H7 (cell line): ENCODE data around the gene ZNHIT2. TPM values are rescaled to one million over a fixed set of nuclear protein-coding genes. Genes with fewer than 3 reads are reported as not detected.
"Not testable (repeated sequence)": the region's sequence is repeated elsewhere in the genome, so short reads cannot be mapped to it uniquely, and the experiment has no call there.

Experiments used
- DNase-seq: peaks from one replicate; pipeline ENCODE4 v3.0.0; 2012
- H3K27me3 ChIP-seq: 2 replicates; pipeline ENCODE4 v1.6.0; 2011; ENCODE audit warnings: mild to moderate bottlenecking, low read length; ENCODE audit not compliant: control insufficient read depth, insufficient read depth
- H3K36me3 ChIP-seq: replicated peaks from 2 replicates; pipeline ENCODE4 v1.5.1; 2011; ENCODE audit warnings: low read length; ENCODE audit not compliant: control insufficient read depth, insufficient read depth
- H3K4me3 ChIP-seq: 2 replicates; pipeline ENCODE4 v1.5.1; 2011; ENCODE audit warnings: low read depth, mild to moderate bottlenecking, control low read depth, low read length, moderate library complexity; ENCODE audit not compliant: insufficient read depth
- total RNA-seq: library from RNA; depleted of rRNA; stranded (reverse); fragments of >200 nt; shearing (Covaris generic); gene quantifications from 2 replicates; pipeline ENCODE4 v1.2.3, GENCODE V29; 2014; rRNA removed

The ZNHIT2 gene
- 14.1 and 22.5 TPM in 2 replicates for total RNA-seq

DNA sequence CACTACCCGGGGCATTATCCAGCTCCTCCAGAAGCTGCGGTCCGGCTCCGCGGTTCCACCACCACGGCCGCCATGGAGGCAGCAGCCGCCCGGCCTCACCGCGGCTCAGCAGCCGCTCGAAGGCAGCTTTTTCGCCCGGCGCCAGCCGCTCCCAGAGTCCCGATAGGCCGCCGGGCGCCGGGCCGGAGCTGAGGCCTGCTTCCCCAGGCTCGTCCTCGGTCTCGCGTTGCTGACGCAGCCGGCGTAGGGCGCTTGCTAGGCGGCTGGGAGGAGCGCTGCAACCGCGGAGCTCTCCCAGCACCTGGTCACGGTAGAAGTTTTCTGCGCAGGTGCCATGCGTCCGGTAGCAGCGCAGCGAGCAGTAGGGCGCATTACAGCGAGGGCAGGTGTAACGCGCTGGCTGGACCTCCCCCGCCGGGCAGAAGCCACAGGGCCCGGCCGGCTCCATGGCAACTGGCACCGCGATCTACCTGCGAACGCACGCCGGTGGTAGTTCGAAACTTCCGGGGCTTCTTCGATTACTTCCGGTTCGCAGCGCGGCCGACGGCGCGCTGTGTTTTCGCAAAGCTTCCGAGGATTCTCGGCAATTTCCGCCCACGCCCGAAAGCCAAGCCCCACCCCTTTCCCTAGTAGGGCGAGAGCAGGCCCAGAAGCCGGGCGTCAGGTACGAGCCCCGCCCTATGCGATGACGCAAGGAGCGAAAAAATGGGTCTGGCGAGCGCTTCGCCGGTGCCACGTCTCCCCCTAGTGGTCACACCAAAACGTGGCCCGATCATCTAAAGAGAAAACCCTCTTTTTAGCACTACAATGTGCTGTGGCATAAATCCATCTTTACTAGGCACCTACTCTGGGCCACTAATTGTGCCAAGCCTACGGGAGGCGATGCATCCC lies at the start of gene ZNHIT2:
ZNHIT2 (minus strand) TSS at position 496 of the 891 bp plus-strand sequence; CDS start at position 448, 48 bp downstream.
- Histone ChIP-seq H3K27me3 (no peaks in the 10 kb centered on the region), H3K36me3 (peaks cover 23% of the 10 kb centered on the region), H3K4me3 (peak within 1 kb of the TSS; percentile 92)
- peak; percentile 97 for DNase-seq

DNA sequence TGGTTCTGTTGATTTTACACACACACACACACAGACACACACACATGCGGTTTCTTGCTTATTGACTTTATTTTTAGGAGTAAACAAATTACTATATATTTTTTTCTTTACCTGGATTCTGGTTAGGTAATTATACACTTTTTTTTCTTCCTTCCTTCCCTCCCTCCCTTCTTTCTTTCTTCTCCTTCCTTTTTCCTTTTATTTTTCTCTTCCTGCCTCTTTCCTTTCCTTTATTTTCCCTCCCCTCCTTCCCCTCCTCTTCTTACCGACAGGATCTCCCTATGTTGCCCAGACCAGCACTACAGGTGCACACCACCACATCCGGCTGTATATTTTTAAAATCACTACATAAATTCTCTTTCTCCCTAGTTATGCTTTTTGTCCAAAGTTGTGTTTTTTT lies 49.4 kb upstream of the ZNHIT2 start:
- no peaks in the 10 kb centered on the region for H3K27me3 ChIP-seq
- no peaks in the 10 kb centered on the region for H3K36me3 ChIP-seq
- DNase-seq: no peak
- H3K4me3 ChIP-seq: no peak overlapping the region

DNA sequence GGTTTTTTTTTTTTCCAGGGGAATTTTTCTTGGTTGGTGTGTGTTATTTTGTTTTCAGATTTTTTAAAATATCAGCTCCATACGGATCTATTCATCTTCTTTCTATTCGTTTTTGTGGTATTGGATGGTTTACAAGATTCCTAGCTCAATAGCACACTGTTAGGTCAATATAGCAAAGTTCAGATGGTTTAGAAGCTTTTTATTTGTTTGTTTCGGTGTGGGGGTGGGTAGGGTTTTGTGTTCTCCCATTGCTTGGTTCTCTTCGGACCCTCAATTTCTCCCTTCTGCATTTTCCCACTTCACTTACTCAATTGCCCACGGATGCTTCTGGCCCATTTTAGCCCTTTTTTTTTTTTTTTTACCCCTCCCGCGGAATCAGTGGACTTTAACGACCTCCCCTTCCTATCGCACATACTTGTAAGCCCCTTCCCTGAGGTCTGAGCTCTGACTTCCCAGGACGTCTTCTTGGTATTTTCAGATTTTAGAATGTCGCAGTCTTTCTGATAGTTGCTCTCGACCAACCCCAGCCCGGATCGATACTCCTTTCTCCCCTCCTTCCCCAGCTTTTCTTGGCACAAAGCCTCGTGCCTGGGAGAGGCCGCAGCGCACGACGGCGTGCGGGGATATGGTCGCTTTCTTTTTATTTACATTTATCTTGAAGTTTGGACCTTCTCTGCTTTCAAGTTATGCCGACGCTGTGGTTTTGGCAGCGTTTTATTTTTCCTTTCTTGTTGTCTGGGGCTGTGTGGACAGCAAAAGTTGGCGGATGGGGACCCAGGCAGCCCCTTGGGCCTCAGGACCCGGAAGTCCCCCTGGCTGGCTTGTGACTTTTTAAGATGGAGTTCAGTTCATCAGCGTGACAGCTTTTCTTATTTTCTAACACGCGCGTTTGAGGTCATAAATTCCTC lies 48.2 kb upstream of the ZNHIT2 start:
- no peaks in the 10 kb centered on the region for H3K27me3 ChIP-seq
- H3K36me3 ChIP-seq: no peaks in the 10 kb centered on the region
- H3K4me3 ChIP-seq: no peak overlapping the region
- DNase-seq: peak; percentile 42

DNA sequence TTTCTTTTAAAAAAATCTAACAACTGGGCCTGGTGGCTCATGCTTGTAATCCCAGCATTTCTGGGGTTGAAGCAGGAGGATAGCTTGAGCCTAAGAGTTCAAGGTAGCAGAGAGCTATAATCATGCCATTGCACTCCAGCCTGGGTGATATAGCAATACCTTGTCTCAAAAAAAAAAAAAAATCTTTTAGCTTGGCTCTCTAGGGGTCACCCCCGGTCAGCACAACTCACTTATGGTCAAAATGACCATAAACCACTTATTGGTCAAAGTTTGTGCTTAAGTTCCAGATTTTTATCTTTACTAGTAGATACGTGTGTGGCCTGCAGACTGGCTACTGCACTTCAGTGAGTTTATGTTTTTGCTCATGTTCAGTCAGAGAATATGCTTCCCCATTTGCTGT lies 46.2 kb upstream of the ZNHIT2 start:
- Histone ChIP-seq H3K36me3 (no peaks in the 10 kb centered on the region), H3K4me3 (no peak overlapping the region), H3K27me3 (no peaks in the 10 kb centered on the region)
- DNase-seq: no peak

DNA sequence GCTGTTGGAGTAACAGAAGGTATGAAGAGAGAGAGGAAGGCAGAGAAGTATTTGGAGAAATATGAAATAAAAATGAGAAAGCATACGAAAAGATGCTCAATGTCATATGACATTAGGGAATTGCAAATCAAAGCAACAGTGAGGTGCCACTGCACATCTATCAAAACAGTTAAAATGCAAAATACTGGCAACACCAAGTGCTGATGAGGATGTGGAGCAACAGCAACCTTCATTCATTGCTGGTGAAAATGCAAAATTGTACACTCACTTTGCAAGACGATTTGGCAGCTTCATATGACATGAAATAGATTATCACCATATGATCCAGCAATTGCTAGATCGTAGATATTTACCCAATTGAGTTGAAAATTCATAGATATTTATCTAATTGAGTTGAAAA lies 43.1 kb upstream of the ZNHIT2 start:
- no peak overlapping the region for H3K4me3 ChIP-seq
- H3K36me3 ChIP-seq: no peaks in the 10 kb centered on the region
- H3K27me3 ChIP-seq: no peaks in the 10 kb centered on the region
- DNase-seq: no peak

DNA sequence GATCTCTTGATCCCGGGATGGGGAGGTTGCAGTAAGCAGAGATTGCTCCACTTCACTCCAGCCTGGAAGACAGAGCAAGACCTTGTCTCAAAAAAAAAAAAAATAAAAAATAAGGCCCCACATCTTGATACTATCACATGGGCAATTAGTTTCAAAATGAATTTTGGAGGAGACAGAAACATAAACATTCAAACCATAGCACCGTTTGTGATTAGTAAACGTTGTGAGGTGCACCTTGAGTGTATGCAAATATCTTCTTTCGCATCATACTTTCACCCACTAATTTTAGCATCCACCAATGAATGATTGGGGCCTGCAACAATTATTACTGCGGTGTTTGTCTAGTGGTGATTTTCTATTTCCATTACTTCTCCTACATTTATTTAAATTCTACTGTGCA lies 41.5 kb upstream of the ZNHIT2 start:
- no peaks in the 10 kb centered on the region for H3K27me3 ChIP-seq
- H3K4me3 ChIP-seq: no peak overlapping the region
- DNase-seq: no peak
- H3K36me3 ChIP-seq: no peaks in the 10 kb centered on the region

DNA sequence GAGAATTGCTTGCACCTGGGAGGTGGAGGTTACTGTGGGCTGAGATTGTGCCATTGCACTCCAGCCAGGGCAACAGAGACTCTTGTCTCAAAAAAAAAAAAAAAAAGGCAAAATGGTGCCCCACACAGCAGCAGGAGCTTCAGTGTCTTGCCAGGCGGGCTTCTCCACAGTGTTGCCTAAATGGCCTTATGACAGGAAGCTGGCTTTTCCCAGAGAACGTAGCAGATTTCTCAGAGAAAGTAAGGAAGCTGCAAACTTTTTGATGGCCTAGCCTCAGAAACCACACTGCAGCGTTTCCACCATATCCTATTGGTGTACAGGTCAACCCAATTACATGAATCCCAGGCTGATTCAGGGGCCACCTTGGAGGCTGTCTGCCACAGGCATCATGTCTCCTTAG lies 39.8 kb upstream of the ZNHIT2 start:
- Histone ChIP-seq H3K4me3 (no peak overlapping the region), H3K36me3 (no peaks in the 10 kb centered on the region), H3K27me3 (no peaks in the 10 kb centered on the region)
- DNase-seq: no peak

DNA sequence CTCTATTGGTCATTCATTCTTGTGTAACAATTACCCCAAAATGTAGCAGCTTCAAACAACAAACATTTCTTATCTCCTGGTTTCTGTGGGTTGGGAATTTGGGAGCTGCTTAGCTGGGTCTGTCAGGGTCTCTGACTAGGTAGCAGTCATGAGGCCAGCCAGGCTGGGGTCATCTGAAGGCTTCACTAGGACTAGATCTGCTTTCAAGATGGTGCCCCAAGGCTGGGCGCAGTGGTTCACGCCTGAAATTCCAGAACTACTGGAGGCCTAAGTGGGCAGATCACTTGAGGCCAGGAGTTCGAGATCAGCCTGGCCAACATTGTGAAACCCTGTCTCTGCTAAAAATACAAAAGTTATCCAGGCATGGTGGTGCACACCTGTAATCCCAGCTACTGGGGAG lies 39.4 kb upstream of the ZNHIT2 start:
- no peaks in the 10 kb centered on the region for H3K27me3 ChIP-seq
- H3K36me3 ChIP-seq: no peaks in the 10 kb centered on the region
- H3K4me3 ChIP-seq: no peak overlapping the region
- DNase-seq: no peak

DNA sequence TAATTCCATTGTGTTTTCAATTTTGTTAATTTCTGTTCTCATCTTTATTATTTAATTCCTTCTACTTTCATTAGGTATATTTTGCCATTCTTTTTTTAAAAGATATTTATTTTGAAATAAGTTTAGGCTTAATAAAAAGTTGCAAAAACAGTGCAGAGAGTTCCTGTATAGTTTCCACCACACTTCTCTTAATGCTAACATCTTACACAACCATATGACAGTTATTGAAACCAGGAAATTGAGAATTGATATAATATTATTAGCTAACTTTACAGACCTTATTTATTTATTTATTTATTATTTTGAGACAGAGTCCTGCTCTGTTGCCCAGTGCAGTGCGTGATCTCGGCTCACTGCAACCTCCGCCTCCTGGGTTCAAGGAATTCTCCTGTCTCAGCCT lies 38.8 kb upstream of the ZNHIT2 start:
- Histone ChIP-seq H3K4me3 (no peak overlapping the region), H3K27me3 (no peaks in the 10 kb centered on the region)
- DNase-seq: no peak

DNA sequence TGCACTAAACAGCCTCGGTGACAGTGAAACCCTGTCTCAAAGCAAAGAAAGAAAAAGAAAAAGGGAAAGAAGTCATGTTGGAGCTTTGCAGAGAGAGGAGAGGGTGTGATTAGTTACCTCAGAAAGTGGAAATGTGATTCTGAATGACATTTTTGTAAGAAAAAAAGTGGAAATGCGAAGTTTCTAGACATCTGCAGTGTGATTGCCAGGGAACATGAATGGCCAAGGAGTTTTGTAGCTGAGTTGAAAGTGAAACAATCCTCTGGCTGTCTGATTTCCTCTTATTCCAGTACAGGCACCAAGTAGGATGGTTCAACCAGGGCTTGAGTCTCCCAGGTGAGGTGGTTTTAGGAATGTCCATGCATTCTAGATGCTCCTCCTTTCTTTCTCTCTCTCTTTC lies 34.6 kb upstream of the ZNHIT2 start:
- Histone ChIP-seq H3K36me3 (no peaks in the 10 kb centered on the region), H3K27me3 (no peaks in the 10 kb centered on the region), H3K4me3 (no peak overlapping the region)
- no peak for DNase-seq

More for the DNA sequence above, 38.8 kb upstream of the ZNHIT2 start:
- no peaks in the 10 kb centered on the region for H3K36me3 ChIP-seq

DNA sequence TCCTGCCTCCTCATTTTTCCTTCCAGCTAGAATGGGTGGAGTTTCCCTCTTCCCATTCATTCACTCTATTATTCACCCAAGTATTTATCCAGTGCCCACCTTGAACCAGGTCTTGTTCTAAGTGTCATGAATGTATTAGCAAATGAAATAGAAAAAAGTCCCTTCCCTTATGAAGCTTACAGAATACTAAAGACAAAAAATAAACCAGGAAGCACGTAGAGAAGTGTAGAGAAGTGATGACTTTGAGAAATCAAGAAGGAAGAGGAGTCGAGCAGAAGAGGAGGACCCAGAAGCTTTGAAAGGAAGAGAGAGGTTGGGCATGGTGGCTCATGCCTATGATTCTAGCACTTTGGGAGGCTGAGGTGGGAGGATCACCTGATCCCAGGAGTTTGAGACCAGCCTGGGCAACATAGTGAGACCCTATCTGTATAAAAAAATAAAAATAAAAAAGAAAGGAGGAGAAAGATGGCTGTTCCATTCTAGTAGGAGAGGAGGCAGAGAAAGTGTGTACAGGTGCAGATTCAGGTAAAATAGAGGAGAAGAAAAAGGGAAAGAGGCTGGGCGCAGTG lies 33.9 kb upstream of the ZNHIT2 start:
- Histone ChIP-seq H3K27me3 (no peaks in the 10 kb centered on the region), H3K36me3 (no peaks in the 10 kb centered on the region), H3K4me3 (no peak overlapping the region)
- DNase-seq: no peak

DNA sequence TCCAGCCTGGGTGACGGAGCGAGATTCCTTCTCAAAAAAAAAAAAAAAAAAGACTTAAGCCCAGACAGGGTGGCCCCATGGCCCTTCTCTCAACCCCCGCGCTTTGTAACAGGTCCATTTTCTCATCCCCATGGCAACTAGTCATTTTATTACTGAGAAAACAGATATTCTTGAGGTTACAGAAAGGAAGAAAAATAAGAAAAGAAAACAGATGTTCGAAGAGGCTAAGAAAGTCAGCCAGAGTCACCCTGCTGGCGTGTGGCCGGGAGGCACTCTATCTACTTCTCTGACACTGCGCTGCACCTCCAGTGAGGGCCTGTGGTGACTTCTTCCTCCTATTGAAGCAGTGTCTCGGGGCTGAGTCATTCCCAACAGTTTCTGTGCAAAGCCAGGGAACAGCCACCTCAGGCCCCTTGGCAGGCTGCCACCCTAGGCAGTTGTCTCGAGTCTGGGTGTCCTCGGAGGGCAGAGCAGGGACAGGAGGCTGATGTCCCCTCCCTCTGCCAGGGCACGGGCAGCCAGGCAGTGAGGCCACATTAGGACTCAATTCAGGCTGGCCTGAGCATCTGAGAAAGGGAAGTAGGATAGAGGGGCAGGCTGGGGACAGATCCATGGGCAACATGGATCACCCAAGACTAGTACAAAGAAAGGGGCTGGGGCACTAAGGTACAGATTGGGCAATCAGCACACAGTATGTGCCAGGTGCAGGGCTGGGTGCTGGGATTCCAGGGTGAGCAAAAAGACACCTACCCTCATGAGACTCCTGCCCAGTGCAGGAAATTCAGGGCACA lies 33.2 kb upstream of the ZNHIT2 start:
- peak; percentile 36 for DNase-seq
- H3K36me3 ChIP-seq: no peaks in the 10 kb centered on the region
- H3K27me3 ChIP-seq: no peaks in the 10 kb centered on the region
- no peak overlapping the region for H3K4me3 ChIP-seq

DNA sequence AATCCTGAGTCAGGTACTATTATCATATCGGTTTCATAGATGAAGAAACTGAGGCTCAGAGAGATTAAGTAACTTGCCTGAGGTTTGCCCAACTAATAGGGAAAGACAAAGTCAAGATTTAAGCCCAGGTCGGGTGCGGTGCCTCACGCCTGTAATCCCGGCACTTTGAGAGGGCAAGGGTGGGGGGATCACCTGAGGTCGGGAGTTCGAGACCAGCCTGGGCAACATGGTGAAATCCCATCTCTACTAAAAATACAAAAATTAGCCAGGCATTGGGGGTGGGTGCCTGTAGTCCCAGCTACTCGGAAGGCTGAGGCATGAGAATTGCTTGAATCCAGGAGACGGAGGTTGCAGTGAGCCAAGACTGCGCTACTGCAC lies 32.6 kb upstream of the ZNHIT2 start:
- H3K36me3 ChIP-seq, H3K27me3 ChIP-seq, H3K4me3 ChIP-seq, DNase-seq: not testable (repeated sequence)

DNA sequence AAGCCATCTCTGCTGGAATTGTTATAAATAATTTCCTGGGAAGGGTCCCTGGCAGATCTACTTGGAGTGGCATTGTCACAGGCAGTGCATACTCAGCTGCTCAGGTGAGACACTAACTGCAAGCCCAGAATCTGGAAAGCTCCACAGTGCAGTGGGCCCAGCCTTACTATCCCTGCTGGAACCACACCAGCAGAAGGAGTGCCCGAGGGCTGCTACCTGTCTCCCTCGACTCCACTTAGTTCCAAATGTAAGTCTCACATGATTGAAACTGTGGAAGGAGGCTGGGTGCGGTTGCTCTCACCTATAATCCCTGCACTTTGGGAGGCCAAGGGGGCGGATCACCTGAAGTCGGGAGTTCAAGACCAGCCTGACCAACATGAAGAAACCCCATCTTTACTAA lies 31.2 kb upstream of the ZNHIT2 start:
- H3K4me3 ChIP-seq: no peak overlapping the region
- no peaks in the 10 kb centered on the region for H3K36me3 ChIP-seq
- no peaks in the 10 kb centered on the region for H3K27me3 ChIP-seq
- DNase-seq: no peak
